WTC11 (cell line): ENCODE results near the gene ANKRD23.

Experiments
- CTCF ChIP-seq: fragments of 200-600 bp; IDR thresholded peaks from 2 replicates; pipeline ENCODE4 v1.8.0; 2022; ENCODE audit warnings: antibody characterized with exemption
- NR2C2 ChIP-seq: sonication (generic); formaldehyde crosslinking; IDR thresholded peaks from 2 replicates; pipeline ENCODE4 v1.8.0; 2022; ENCODE audit warnings: mild to moderate bottlenecking, missing genetic modification reagents
- SMAD3 ChIP-seq: sonication (generic); formaldehyde crosslinking; IDR thresholded peaks from 2 replicates; pipeline ENCODE4 v1.8.0; 2022; ENCODE audit warnings: missing genetic modification reagents, mild to moderate bottlenecking, borderline replicate concordance
- TEAD4 ChIP-seq: sonication (generic); formaldehyde crosslinking; IDR thresholded peaks from 2 replicates; pipeline ENCODE4 v1.8.0; 2022; ENCODE audit warnings: mild to moderate bottlenecking, missing genetic modification reagents

GRCh38 chr2:96844405-96844808 is 586 bp upstream of the ANKRD23 start:
- TF ChIP-seq NR2C2 (CRISPR knock-in tag) (no peak), SMAD3 (CRISPR knock-in tag) (no peak), CTCF (no peak), TEAD4 (CRISPR knock-in tag) (no peak)
